MCF 10A (cell line): ENCODE measurements around the gene WASF3. TPM values are rescaled to one million over a fixed set of nuclear protein-coding genes. Genes with fewer than 3 reads are reported as not detected.
A peak's percentile ranks its signal among the peaks of the same experiment; 100 is the strongest.

Experiments
- BruUV-seq: library from RNA; stranded (reverse); fragments of 400-500 nt; replicated peaks from 2 replicates; lab custom pipeline; 2021; lab: Mats Ljungman, UMichigan
- CTCF ChIA-PET: fragments of 300-600 bp; sonication (Branson Sonifier 250); formaldehyde crosslinking; extraction: SDS; loops from one replicate; lab custom pipeline; 2021; ENCODE audit warnings: antibody characterized with exemption, inconsistent platforms; lab: Yijun Ruan, JAX
- POLR2A ChIA-PET: fragments of 300-600, 350-650 bp; sonication (Branson Sonifier 250); formaldehyde crosslinking; extraction: SDS; loops from one replicate; lab custom pipeline; 2020; ENCODE audit warnings: antibody characterized with exemption, inconsistent platforms; lab: Yijun Ruan, JAX
- DNase-seq: peaks from one replicate; pipeline ENCODE4 v3.0.0-alpha.2; 2018; ENCODE audit not compliant: unreplicated experiment
- H3K27ac Mint-ChIP-seq: one replicate; pipeline ENCODE4 v1.8.0; 2022; ENCODE audit warnings: mild to moderate bottlenecking, low read depth, mixed read lengths; ENCODE audit not compliant: unreplicated experiment
- H3K27me3 Mint-ChIP-seq: one replicate; pipeline ENCODE4 v1.8.0; 2022; ENCODE audit warnings: mixed read lengths; ENCODE audit not compliant: insufficient read depth, unreplicated experiment
- H3K36me3 Mint-ChIP-seq: one replicate; pipeline ENCODE4 v1.8.0; 2022; ENCODE audit warnings: mild to moderate bottlenecking, moderate library complexity, mixed read lengths; ENCODE audit not compliant: insufficient read depth, unreplicated experiment
- H3K4me1 Mint-ChIP-seq: one replicate; pipeline ENCODE4 v1.8.0; 2022; ENCODE audit warnings: mixed read lengths; ENCODE audit not compliant: insufficient read depth, unreplicated experiment
- H3K4me3 Mint-ChIP-seq: one replicate; pipeline ENCODE4 v1.8.0; 2022; ENCODE audit warnings: mild to moderate bottlenecking, moderate library complexity, mixed read lengths; ENCODE audit not compliant: unreplicated experiment
- H3K9me3 Mint-ChIP-seq: one replicate; pipeline ENCODE4 v1.8.0; 2022; ENCODE audit warnings: mixed read lengths; ENCODE audit not compliant: unreplicated experiment
- CTCF ChIP-seq: fragments of 200-600 bp; IDR thresholded peaks from one replicate; pipeline ENCODE4 v1.8.0; 2022; ENCODE audit warnings: antibody characterized with exemption, mild to moderate bottlenecking; ENCODE audit not compliant: unreplicated experiment
- intact Hi-C: fragments of 100-400 bp; cut with micrococcal nuclease; formaldehyde crosslinking; loops from 2 replicates; pipeline ENCODE4 v1.14.1; 2022
- total RNA-seq: library from RNA; stranded (reverse); gene quantifications from 2 replicates; pipeline ENCODE4 v1.2.3, GENCODE V29; 2022

The WASF3 gene
- total RNA-seq, 1 experiment from 2014 or later, result 24.0 TPM

GRCh38 chr13:26538363-26539317 is 18.8 kb upstream of the WASF3 start:
- POLR2A ChIA-PET, result interaction anchor here (0.5 to 1.7 kb wide), 3 partner anchors 9 to 47 kb away, joined by 3 to 4 read pairs (median 4); no protein-coding TSS in a partner anchor
- Mint-ChIP-seq H3K9me3 (no peaks in the 10 kb centered on the region), H3K36me3 (no peaks in the 10 kb centered on the region), H3K4me3 (no peak overlapping the region), H3K27me3 (no peaks in the 10 kb centered on the region), H3K4me1 (peaks cover 29% of the 10 kb centered on the region), H3K27ac (peak overlapping the region; percentile 13)
- DNase-seq, result peak; percentile 84
- TF ChIP-seq CTCF, result no peak
- BruUV-seq, result no TSS peak
- intact Hi-C loops, result no loop called here
- CTCF ChIA-PET, result interaction anchor here (0.6 to 1.2 kb wide), 4 partner anchors 42 to 354 kb away, joined by 3 to 4 read pairs (median 4); no protein-coding TSS in a partner anchor

GRCh38 chr13:26539738-26540292 is 17.7 kb upstream of the WASF3 start:
- CTCF ChIA-PET, result interaction anchor here (1.3 kb wide), 1 partner anchor 159 kb away, joined by 5 read pairs; no protein-coding TSS in a partner anchor
- H3K36me3 Mint-ChIP-seq, result no peaks in the 10 kb centered on the region
- no peak overlapping the region for H3K4me3 Mint-ChIP-seq
- H3K9me3 Mint-ChIP-seq, result no peaks in the 10 kb centered on the region
- no peak for DNase-seq
- TF ChIP-seq CTCF, result no peak
- peaks cover 29% of the 10 kb centered on the region for H3K4me1 Mint-ChIP-seq
- no TSS peak for BruUV-seq
- intact Hi-C loops, result no loop called here
- POLR2A ChIA-PET, result interaction anchor here (1.7 kb wide), 1 partner anchor 10 kb away, joined by 4 read pairs; no protein-coding TSS in a partner anchor
- H3K27ac Mint-ChIP-seq, result no peak overlapping the region
- H3K27me3 Mint-ChIP-seq, result no peaks in the 10 kb centered on the region

- Mint-ChIP-seq H3K27me3 (no peaks in the 10 kb centered on the region), H3K4me1 (peaks cover 29% of the 10 kb centered on the region), H3K9me3 (no peaks in the 10 kb centered on the region), H3K4me3 (no peak overlapping the region), H3K27ac (no peak overlapping the region), H3K36me3 (no peaks in the 10 kb centered on the region)
- BruUV-seq, result no TSS peak
- intact Hi-C loops, result no loop called here
- POLR2A ChIA-PET, result no interaction called here
- no peak for TF ChIP-seq CTCF
- no peak for DNase-seq
- CTCF ChIA-PET, result interaction anchor here (0.6 to 1.3 kb wide), 3 partner anchors 158 to 1114 kb away, joined by 3 to 5 read pairs (median 4); no protein-coding TSS in a partner anchor
Observed at GRCh38 chr13:26540334-26540733, 17.1 kb upstream of the WASF3 start.

GRCh38 chr13:26541041-26541440 is 16.4 kb upstream of the WASF3 start:
- intact Hi-C loops, result no loop called here
- H3K27ac Mint-ChIP-seq, result no peak overlapping the region
- ChIA-PET CTCF (interaction anchor here (0.6 to 1.3 kb wide), 2 partner anchors 158 to 644 kb away, joined by 4 to 5 read pairs; no protein-coding TSS in a partner anchor), POLR2A (interaction anchor here (0.7 to 1.0 kb wide), 2 partner anchors 11 to 84 kb away, joined by 3 to 4 read pairs; no protein-coding TSS in a partner anchor)
- no TSS peak for BruUV-seq
- no peak for DNase-seq
- H3K4me1 Mint-ChIP-seq, result peaks cover 29% of the 10 kb centered on the region
- no peaks in the 10 kb centered on the region for H3K36me3 Mint-ChIP-seq
- H3K9me3 Mint-ChIP-seq, result no peaks in the 10 kb centered on the region
- H3K27me3 Mint-ChIP-seq, result no peaks in the 10 kb centered on the region
- no peak for TF ChIP-seq CTCF
- H3K4me3 Mint-ChIP-seq, result no peak overlapping the region
